Measurements from ENCODE around the gene TRPM4. TPM values are rescaled to one million over a fixed set of nuclear protein-coding genes. Genes with fewer than 3 reads are reported as not detected.
A peak's percentile ranks its signal among the peaks of the same experiment; 100 is the strongest.
"Not testable (repeated sequence)": the region's sequence is repeated elsewhere in the genome, so short reads cannot be mapped to it uniquely, and the experiment has no call there.

The TRPM4 gene
- total and polyA plus RNA-seq, 4 donors, result 21.3 to 59.1 (median 49.5) TPM

DNA sequence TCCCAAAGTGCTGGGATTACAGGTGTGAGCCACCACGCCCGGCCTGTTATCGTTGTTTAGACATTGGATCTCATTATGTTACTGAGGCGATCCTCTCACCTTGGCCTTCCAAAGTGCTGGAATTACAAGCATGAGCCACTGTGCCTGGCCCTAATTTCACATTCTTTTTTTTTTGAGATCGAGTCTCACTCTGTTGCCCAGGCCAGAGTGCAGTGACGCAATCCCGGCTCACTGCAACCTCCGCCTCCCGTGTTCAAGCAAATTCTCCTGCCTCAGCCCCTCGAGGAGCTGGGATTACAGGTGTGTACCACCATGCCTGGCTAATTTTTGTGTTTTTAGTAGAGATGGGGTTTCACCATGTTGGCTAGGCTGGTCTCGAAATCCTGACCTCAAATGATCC, 34.3 kb upstream of the TRPM4 start:
- WGBS, 2 donors, result 91 to 93% methylated on average over 11 of the region's 11 CpGs
- H3K27me3 ChIP-seq (ENCODE audit: control insufficient read depth in 1 of 2, insufficient read depth in 2 of 2, low read length in 1 of 2); H3K36me3 ChIP-seq (ENCODE audit: control insufficient read depth in 1 of 2, insufficient read depth in 2 of 2, low read length in 1 of 2); ATAC-seq (ENCODE audit: low FRiP score); H3K9me3 ChIP-seq (ENCODE audit: control insufficient read depth, low read length); intact Hi-C loops (cut with DNase I); H3K4me3 ChIP-seq (ENCODE audit: low read length in 2 of 2); H3K27ac ChIP-seq (ENCODE audit: low read depth in 1 of 2, low read length in 2 of 2); H3K4me1 ChIP-seq (ENCODE audit: control insufficient read depth in 1 of 2, insufficient read depth in 2 of 2, low read length in 2 of 2); DNase-seq: not testable (repeated sequence)

DNA sequence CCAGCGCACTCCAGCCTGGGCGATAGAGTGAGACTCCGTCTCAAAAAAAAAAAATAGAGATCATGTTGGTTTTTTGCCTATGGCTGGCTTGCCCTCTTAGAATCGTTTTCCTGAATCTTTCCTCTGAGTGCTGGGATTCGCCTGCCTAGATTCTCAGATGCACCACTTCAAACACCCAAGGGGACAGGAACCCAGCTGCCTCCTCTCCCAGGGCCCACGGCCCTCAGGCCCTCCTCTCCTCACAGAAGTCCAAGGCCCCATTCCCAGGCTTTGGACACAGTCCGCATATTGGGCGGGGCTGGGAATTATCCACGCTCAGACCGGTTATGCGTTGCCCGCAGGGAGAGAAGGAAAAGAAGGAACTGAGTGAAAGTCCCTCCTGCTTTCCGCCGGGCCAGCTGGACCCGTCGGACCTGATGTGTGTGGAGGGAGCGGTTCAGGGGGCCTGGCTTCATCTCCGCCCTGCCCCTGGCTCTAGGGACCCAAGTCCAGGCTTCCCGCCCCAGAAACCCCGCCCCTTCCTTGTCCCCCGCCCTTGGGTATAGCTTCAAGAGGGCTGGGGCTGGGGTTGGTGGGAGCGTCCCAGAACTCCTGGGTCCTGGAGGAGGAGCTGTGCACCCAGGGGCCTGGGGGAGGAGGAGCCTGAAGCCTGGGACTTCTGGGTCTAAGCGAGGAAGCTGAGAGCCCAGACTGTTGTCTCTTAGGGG, 32.4 kb upstream of the TRPM4 start:
- Histone ChIP-seq H3K4me3 (ENCODE audit: low read length in 2 of 2) (no peak overlapping the region), H3K9me3 (ENCODE audit: control insufficient read depth, low read length) (no peaks in the 10 kb centered on the region), H3K4me1 (ENCODE audit: control insufficient read depth in 1 of 2, insufficient read depth in 2 of 2, low read length in 2 of 2) (no peaks in the 10 kb centered on the region), H3K27ac (ENCODE audit: low read depth in 1 of 2, low read length in 2 of 2) (no peak overlapping the region), H3K27me3 (ENCODE audit: control insufficient read depth in 1 of 2, insufficient read depth in 2 of 2, low read length in 1 of 2) (no peaks in the 10 kb centered on the region), H3K36me3 (ENCODE audit: control insufficient read depth in 1 of 2, insufficient read depth in 2 of 2, low read length in 1 of 2) (no peaks in the 10 kb centered on the region)
- WGBS, 2 donors, result 27 to 34% methylated on average over 22 to 23 of the region's 23 CpGs
- DNase-seq (no peak), ATAC-seq (ENCODE audit: low FRiP score) (no peak)
- intact Hi-C loops (cut with DNase I), result no loop called here

DNA sequence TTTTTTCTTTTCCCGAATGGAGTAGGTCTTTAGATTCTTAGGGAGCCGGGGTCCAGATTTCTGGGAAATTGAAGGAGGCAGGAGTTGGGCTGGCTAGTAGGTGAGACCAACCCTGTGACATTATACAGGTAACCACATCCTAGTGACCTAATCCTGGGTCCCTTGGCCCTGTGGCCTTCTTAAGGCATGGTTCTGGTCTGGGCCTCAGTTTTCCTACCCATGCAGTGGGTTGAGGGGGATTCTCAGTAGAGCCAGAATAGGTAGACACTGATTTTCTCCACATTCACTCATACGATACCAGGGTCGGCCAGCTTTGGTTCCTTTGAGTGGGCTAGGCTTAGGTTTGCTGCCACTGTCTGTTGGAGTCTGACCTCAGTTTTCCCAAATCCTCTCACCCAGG, 31.0 kb upstream of the TRPM4 start:
- intact Hi-C loops (cut with DNase I), result no loop called here
- no peak overlapping the region for H3K4me3 ChIP-seq (ENCODE audit: low read length in 2 of 2)
- DNase-seq (no peak), ATAC-seq (ENCODE audit: low FRiP score) (no peak)
- no peaks in the 10 kb centered on the region for H3K27me3 ChIP-seq (ENCODE audit: control insufficient read depth in 1 of 2, insufficient read depth in 2 of 2, low read length in 1 of 2)
- no peak overlapping the region for H3K27ac ChIP-seq (ENCODE audit: low read depth in 1 of 2, low read length in 2 of 2)
- no peaks in the 10 kb centered on the region for H3K9me3 ChIP-seq (ENCODE audit: control insufficient read depth, low read length)
- H3K36me3 ChIP-seq (ENCODE audit: control insufficient read depth in 1 of 2, insufficient read depth in 2 of 2, low read length in 1 of 2), result no peaks in the 10 kb centered on the region
- 71 to 80% methylated on average over 4 of the region's 4 CpGs for WGBS, 2 donors
- no peaks in the 10 kb centered on the region for H3K4me1 ChIP-seq (ENCODE audit: control insufficient read depth in 1 of 2, insufficient read depth in 2 of 2, low read length in 2 of 2)

- H3K36me3 ChIP-seq (ENCODE audit: control insufficient read depth in 1 of 2, insufficient read depth in 2 of 2, low read length in 1 of 2); H3K4me3 ChIP-seq (ENCODE audit: low read length in 2 of 2); H3K27me3 ChIP-seq (ENCODE audit: control insufficient read depth in 1 of 2, insufficient read depth in 2 of 2, low read length in 1 of 2); H3K27ac ChIP-seq (ENCODE audit: low read depth in 1 of 2, low read length in 2 of 2); intact Hi-C loops (cut with DNase I); H3K9me3 ChIP-seq (ENCODE audit: control insufficient read depth, low read length); ATAC-seq (ENCODE audit: low FRiP score); DNase-seq; H3K4me1 ChIP-seq (ENCODE audit: control insufficient read depth in 1 of 2, insufficient read depth in 2 of 2, low read length in 2 of 2): not testable (repeated sequence)
- 95 to 96% methylated on average over 12 of the region's 12 CpGs for WGBS, 2 donors
Measured at GRCh38 chr19:49127225-49127624, 30.4 kb upstream of the TRPM4 start.

DNA sequence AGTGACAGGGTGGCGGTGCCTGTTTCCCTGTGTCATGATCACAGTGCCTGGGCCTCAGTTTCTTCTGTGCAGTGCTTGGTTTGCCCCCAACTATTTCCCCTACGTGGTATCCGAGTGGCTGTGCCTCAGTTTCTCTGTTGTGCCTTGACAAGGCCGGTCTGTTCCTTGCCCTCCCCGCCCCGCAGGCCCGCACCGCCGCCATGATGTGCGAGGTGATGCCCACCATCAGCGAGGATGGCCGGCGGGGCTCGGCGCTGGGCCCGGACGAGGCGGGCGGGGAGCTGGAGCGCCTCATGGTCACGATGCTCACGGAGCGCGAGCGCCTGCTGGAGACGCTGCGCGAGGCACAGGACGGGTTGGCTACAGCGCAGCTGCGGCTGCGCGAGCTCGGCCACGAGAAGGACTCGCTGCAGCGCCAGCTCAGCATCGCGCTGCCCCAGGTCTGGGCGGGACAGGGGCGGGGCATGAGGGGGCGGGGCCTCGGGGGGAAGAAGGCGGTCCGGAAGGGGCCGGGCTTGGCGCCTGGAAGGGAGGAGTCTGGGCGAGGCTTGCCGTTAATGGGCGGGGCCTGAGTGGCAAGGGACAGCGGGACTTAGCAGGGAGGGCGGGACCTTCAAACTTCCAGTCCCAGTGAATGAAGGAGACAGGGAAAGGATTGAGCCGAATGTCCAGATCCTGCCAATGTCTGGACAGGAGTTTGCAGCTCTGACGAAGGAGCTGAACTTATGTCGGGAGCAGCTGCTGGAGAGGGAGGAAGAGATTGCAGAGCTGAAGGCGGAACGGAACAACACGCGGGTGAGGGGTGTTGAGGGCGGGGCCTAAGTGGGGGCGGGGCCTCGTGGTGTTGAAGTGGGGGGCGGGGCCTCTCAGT, 29.7 kb upstream of the TRPM4 start:
- Histone ChIP-seq H3K27me3 (ENCODE audit: control insufficient read depth in 1 of 2, insufficient read depth in 2 of 2, low read length in 1 of 2) (no peaks in the 10 kb centered on the region), H3K9me3 (ENCODE audit: control insufficient read depth, low read length) (no peaks in the 10 kb centered on the region), H3K4me3 (ENCODE audit: low read length in 2 of 2) (no peak overlapping the region), H3K27ac (ENCODE audit: low read depth in 1 of 2, low read length in 2 of 2) (no peak overlapping the region), H3K36me3 (ENCODE audit: control insufficient read depth in 1 of 2, insufficient read depth in 2 of 2, low read length in 1 of 2) (no peaks in the 10 kb centered on the region), H3K4me1 (ENCODE audit: control insufficient read depth in 1 of 2, insufficient read depth in 2 of 2, low read length in 2 of 2) (no peaks in the 10 kb centered on the region)
- WGBS, 2 donors, result 3% methylated on average over 60 to 63 of the region's 63 CpGs
- ATAC-seq (ENCODE audit: low FRiP score) (peak; percentile 98), DNase-seq (peak; percentile 98 to 99)
- intact Hi-C loops (cut with DNase I), result no loop called here

DNA sequence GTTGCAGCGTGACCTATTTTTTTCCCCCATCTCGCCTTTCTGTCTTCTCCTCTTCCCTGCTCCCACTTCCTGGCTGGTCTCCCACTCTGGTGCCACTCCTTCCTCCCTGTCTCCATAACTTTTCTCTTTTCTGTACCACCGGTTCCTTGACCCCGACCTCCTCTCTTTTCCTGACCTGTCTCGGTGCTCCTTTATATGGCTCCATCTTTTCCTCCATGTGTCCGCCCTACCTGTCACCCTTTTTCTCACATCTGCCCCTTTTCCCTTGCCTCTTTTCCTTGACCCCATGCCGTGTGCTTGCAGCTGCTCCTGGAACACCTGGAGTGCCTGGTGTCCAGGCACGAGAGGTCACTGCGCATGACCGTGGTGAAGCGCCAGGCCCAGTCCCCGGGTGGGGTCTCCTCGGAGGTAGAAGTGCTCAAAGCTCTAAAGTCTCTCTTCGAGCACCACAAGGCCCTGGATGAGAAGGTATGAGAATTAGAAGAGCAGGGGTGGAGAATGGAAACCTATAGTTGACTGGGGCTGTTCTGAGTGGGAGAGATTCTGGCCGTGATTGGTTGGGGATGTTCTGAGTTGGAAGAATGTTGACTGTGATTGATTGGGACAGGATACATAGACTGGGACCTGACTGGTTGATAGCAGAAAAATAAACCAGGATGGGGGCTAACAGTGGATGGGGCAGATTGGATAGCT, 28.9 kb upstream of the TRPM4 start:
- Histone ChIP-seq H3K27ac (ENCODE audit: low read depth in 1 of 2, low read length in 2 of 2) (no peak overlapping the region), H3K27me3 (ENCODE audit: control insufficient read depth in 1 of 2, insufficient read depth in 2 of 2, low read length in 1 of 2) (no peaks in the 10 kb centered on the region), H3K4me1 (ENCODE audit: control insufficient read depth in 1 of 2, insufficient read depth in 2 of 2, low read length in 2 of 2) (no peaks in the 10 kb centered on the region), H3K4me3 (ENCODE audit: low read length in 2 of 2) (no peak overlapping the region), H3K36me3 (ENCODE audit: control insufficient read depth in 1 of 2, insufficient read depth in 2 of 2, low read length in 1 of 2) (no peaks in the 10 kb centered on the region), H3K9me3 (ENCODE audit: control insufficient read depth, low read length) (no peaks in the 10 kb centered on the region)
- intact Hi-C loops (cut with DNase I), result no loop called here
- DNase-seq (no peak), ATAC-seq (ENCODE audit: low FRiP score) (no peak)
- 49 to 65% methylated on average over 14 to 15 of the region's 15 CpGs for WGBS, 2 donors

GRCh38 chr19:49129238-49129583, 28.4 kb upstream of the TRPM4 start:
- 38 to 62% methylated on average over 12 to 16 of the region's 16 CpGs for WGBS, 2 donors

GRCh38 chr19:49130325-49130724, 27.3 kb upstream of the TRPM4 start:
- ATAC-seq (ENCODE audit: low FRiP score) (no peak), DNase-seq (no peak)
- Histone ChIP-seq H3K27me3 (ENCODE audit: control insufficient read depth in 1 of 2, insufficient read depth in 2 of 2, low read length in 1 of 2) (no peaks in the 10 kb centered on the region), H3K4me3 (ENCODE audit: low read length in 2 of 2) (no peak overlapping the region), H3K36me3 (ENCODE audit: control insufficient read depth in 1 of 2, insufficient read depth in 2 of 2, low read length in 1 of 2) (no peaks in the 10 kb centered on the region), H3K4me1 (ENCODE audit: control insufficient read depth in 1 of 2, insufficient read depth in 2 of 2, low read length in 2 of 2) (no peaks in the 10 kb centered on the region), H3K27ac (ENCODE audit: low read depth in 1 of 2, low read length in 2 of 2) (no peak overlapping the region), H3K9me3 (ENCODE audit: control insufficient read depth, low read length) (no peaks in the 10 kb centered on the region)
- WGBS, 2 donors, result 93 to 94% methylated on average over 24 of the region's 24 CpGs
- intact Hi-C loops (cut with DNase I), result no loop called here

More at GRCh38 chr19:49129238-49129583, 28.4 kb upstream of the TRPM4 start:
- H3K4me1 ChIP-seq (ENCODE audit: control insufficient read depth in 1 of 2, insufficient read depth in 2 of 2, low read length in 2 of 2), result no peaks in the 10 kb centered on the region
- no peak overlapping the region for H3K27ac ChIP-seq (ENCODE audit: low read depth in 1 of 2, low read length in 2 of 2)
- intact Hi-C loops (cut with DNase I), result no loop called here
- ATAC-seq (ENCODE audit: low FRiP score) (no peak), DNase-seq (no peak)
- H3K9me3 ChIP-seq (ENCODE audit: control insufficient read depth, low read length), result no peaks in the 10 kb centered on the region
- H3K36me3 ChIP-seq (ENCODE audit: control insufficient read depth in 1 of 2, insufficient read depth in 2 of 2, low read length in 1 of 2), result no peaks in the 10 kb centered on the region
- H3K4me3 ChIP-seq (ENCODE audit: low read length in 2 of 2), result no peak overlapping the region
- H3K27me3 ChIP-seq (ENCODE audit: control insufficient read depth in 1 of 2, insufficient read depth in 2 of 2, low read length in 1 of 2), result no peaks in the 10 kb centered on the region
